ENCODE data around the gene MIOX. TPM values are rescaled to one million over a fixed set of nuclear protein-coding genes. Genes with fewer than 3 reads are reported as not detected.

MIOX gene
- total RNA-seq, result under 1 TPM; 0.23 to 0.61 TPM

- no peak within 1 kb of the TSS for H3K27ac Mint-ChIP-seq
- CTCF ChIA-PET, result interaction anchor here (0.8 to 1.1 kb wide), 2 partner anchors 8 to 11 kb away, joined by 3 to 4 read pairs; no protein-coding TSS in a partner anchor
- no peak for ATAC-seq
- no peaks in the 10 kb centered on the region for H3K36me3 Mint-ChIP-seq
- H3K4me1 Mint-ChIP-seq, result peaks cover 8% of the 10 kb centered on the region
- H3K27me3 Mint-ChIP-seq, result no peaks in the 10 kb centered on the region
- H3K4me3 Mint-ChIP-seq, result no peak within 1 kb of the TSS
- H3K9me3 Mint-ChIP-seq (ENCODE audit: low read depth), result no peaks in the 10 kb centered on the region
- DNase-seq, result no peak
These were observed at the start of gene MIOX for GRCh38 chr22:50486561-50487289. Gene MIOX (plus strand): TSS chr22:50486859. CDS start chr22:50486898, 39 bp downstream.

GRCh38 chr22:50437511-50438304 is 49.0 kb upstream of the MIOX start:
- Mint-ChIP-seq H3K9me3 (ENCODE audit: low read depth) (no peaks in the 10 kb centered on the region), H3K27ac (no peak overlapping the region), H3K4me1 (no peaks in the 10 kb centered on the region), H3K4me3 (no peak overlapping the region), H3K27me3 (no peaks in the 10 kb centered on the region), H3K36me3 (peaks cover 3% of the 10 kb centered on the region)
- ATAC-seq (no peak), DNase-seq (no peak)
- CTCF ChIA-PET, result no interaction called here

- Mint-ChIP-seq H3K36me3 (peaks cover 6% of the 10 kb centered on the region), H3K4me3 (no peak overlapping the region), H3K4me1 (peaks cover 6% of the 10 kb centered on the region), H3K27me3 (no peaks in the 10 kb centered on the region), H3K9me3 (ENCODE audit: low read depth) (no peaks in the 10 kb centered on the region), H3K27ac (no peak overlapping the region)
- DNase-seq, result no peak
- ATAC-seq, result no peak
- CTCF ChIA-PET, result interaction anchor here (1.8 to 1.9 kb wide), 2 partner anchors 60 to 87 kb away, joined by 5 read pairs; partner anchors contain the start of gene SCO2
These were observed 48.1 kb upstream of the MIOX start for GRCh38 chr22:50438305-50439275.

- Mint-ChIP-seq H3K9me3 (ENCODE audit: low read depth) (no peaks in the 10 kb centered on the region), H3K4me1 (peaks cover 6% of the 10 kb centered on the region), H3K27me3 (no peaks in the 10 kb centered on the region), H3K36me3 (peaks cover 6% of the 10 kb centered on the region), H3K27ac (no peak overlapping the region), H3K4me3 (no peak overlapping the region)
- CTCF ChIA-PET, result interaction anchor here (1.8 to 1.9 kb wide), 2 partner anchors 59 to 86 kb away, joined by 5 read pairs; partner anchors contain the start of gene SCO2
- no peak for ATAC-seq
- no peak for DNase-seq
These were observed 47.3 kb upstream of the MIOX start for GRCh38 chr22:50439314-50439870.

- no peaks in the 10 kb centered on the region for H3K9me3 Mint-ChIP-seq (ENCODE audit: low read depth)
- no peak overlapping the region for H3K27ac Mint-ChIP-seq
- ATAC-seq (no peak), DNase-seq (no peak)
- H3K4me3 Mint-ChIP-seq, result no peak overlapping the region
- CTCF ChIA-PET, result interaction anchor here (1.8 to 1.9 kb wide), 2 partner anchors 58 to 86 kb away, joined by 5 read pairs; partner anchors contain the start of gene SCO2
- peaks cover 6% of the 10 kb centered on the region for H3K36me3 Mint-ChIP-seq
- no peaks in the 10 kb centered on the region for H3K27me3 Mint-ChIP-seq
- H3K4me1 Mint-ChIP-seq, result peaks cover 11% of the 10 kb centered on the region
These were observed 46.8 kb upstream of the MIOX start for GRCh38 chr22:50439871-50440331.

GRCh38 chr22:50440544-50441249 is 46.0 kb upstream of the MIOX start:
- peaks cover 18% of the 10 kb centered on the region for H3K4me1 Mint-ChIP-seq
- H3K27me3 Mint-ChIP-seq, result no peaks in the 10 kb centered on the region
- H3K9me3 Mint-ChIP-seq (ENCODE audit: low read depth), result no peaks in the 10 kb centered on the region
- no peak overlapping the region for H3K4me3 Mint-ChIP-seq
- no peak for ATAC-seq
- peaks cover 5% of the 10 kb centered on the region for H3K36me3 Mint-ChIP-seq
- CTCF ChIA-PET, result interaction anchor here (0.5 to 1.8 kb wide), 2 partner anchors 39 to 58 kb away, joined by 3 to 5 read pairs; no protein-coding TSS in a partner anchor
- DNase-seq, result no peak
- no peak overlapping the region for H3K27ac Mint-ChIP-seq

- Mint-ChIP-seq H3K36me3 (peaks cover 8% of the 10 kb centered on the region), H3K4me1 (peaks cover 21% of the 10 kb centered on the region), H3K27me3 (no peaks in the 10 kb centered on the region), H3K4me3 (no peak overlapping the region), H3K27ac (peak overlapping the region; percentile 59), H3K9me3 (ENCODE audit: low read depth) (no peaks in the 10 kb centered on the region)
- DNase-seq (no peak), ATAC-seq (no peak)
- CTCF ChIA-PET, result interaction anchor here (1.0 kb wide), 1 partner anchor 57 kb away, joined by 4 read pairs; no protein-coding TSS in a partner anchor
These were observed 45.1 kb upstream of the MIOX start for GRCh38 chr22:50441428-50441993.

- Mint-ChIP-seq H3K27ac (peak overlapping the region; percentile 72), H3K4me3 (no peak overlapping the region), H3K36me3 (peaks cover 16% of the 10 kb centered on the region), H3K27me3 (no peaks in the 10 kb centered on the region), H3K4me1 (peaks cover 24% of the 10 kb centered on the region), H3K9me3 (ENCODE audit: low read depth) (no peaks in the 10 kb centered on the region)
- CTCF ChIA-PET, result no interaction called here
- DNase-seq (no peak), ATAC-seq (no peak)
These were observed 43.5 kb upstream of the MIOX start for GRCh38 chr22:50443197-50443596.

- H3K27ac Mint-ChIP-seq, result peak overlapping the region; percentile 84
- no peak for ATAC-seq
These were observed 42.6 kb upstream of the MIOX start for GRCh38 chr22:50443801-50444625.

GRCh38 chr22:50444663-50445062 is 42.0 kb upstream of the MIOX start:
- Mint-ChIP-seq H3K27ac (peak overlapping the region; percentile 84), H3K4me3 (no peak overlapping the region)
- no peak for DNase-seq

More at GRCh38 chr22:50443801-50444625, 42.6 kb upstream of the MIOX start:
- Mint-ChIP-seq H3K27me3 (no peaks in the 10 kb centered on the region), H3K4me1 (peaks cover 24% of the 10 kb centered on the region), H3K4me3 (no peak overlapping the region), H3K36me3 (peaks cover 21% of the 10 kb centered on the region), H3K9me3 (ENCODE audit: low read depth) (no peaks in the 10 kb centered on the region)
- CTCF ChIA-PET, result interaction anchor here (0.6 to 2.1 kb wide), 4 partner anchors 16 to 56 kb away, joined by 3 to 12 read pairs (median 5); no protein-coding TSS in a partner anchor
- no peak for DNase-seq

More at GRCh38 chr22:50444663-50445062, 42.0 kb upstream of the MIOX start:
- Mint-ChIP-seq H3K36me3 (peaks cover 22% of the 10 kb centered on the region), H3K4me1 (peaks cover 24% of the 10 kb centered on the region), H3K9me3 (ENCODE audit: low read depth) (no peaks in the 10 kb centered on the region), H3K27me3 (no peaks in the 10 kb centered on the region)
- ATAC-seq, result no peak
- CTCF ChIA-PET, result interaction anchor here (0.9 to 2.1 kb wide), 6 partner anchors 9 to 119 kb away, joined by 3 to 12 read pairs (median 4); no protein-coding TSS in a partner anchor

All from activated CD8-positive, alpha-beta memory T cell treated with anti-CD3 and anti-CD28 coated beads, Interleukin-2, amount 10 ng/mL, durations not matched to agents 7 days and 5 days (primary cell).